HEK293 (cell line): ENCODE measurements around the gene PDE11A.

Experiments used
- CTCF ChIA-PET: fragments of 350-600 bp; formaldehyde crosslinking; extraction: SDS; loops from one replicate; lab custom pipeline; 2021; ENCODE audit warnings: antibody characterized with exemption; lab: Yijun Ruan, JAX
- POLR2A ChIA-PET: fragments of 300-600 bp; formaldehyde crosslinking; extraction: SDS; loops from one replicate; lab custom pipeline; 2020; ENCODE audit warnings: antibody characterized with exemption, inconsistent platforms; lab: Yijun Ruan, JAX
- H3K27ac ChIP-seq: fragments of 200-500 bp; sonication (Bioruptor generic); 2 replicates; pipeline ENCODE4 v1.5.1; 2014; ENCODE audit warnings: low read depth, low read length, control low read depth, inconsistent platforms; ENCODE audit errors: extremely low read depth
- H3K36me3 ChIP-seq, 2 experiments: fragments of 200-500 bp in 1 of 2; sonication (Bioruptor generic) in 1 of 2; 1 replicate in 1 of 2; 2 replicates in 1 of 2; pipeline ENCODE4 v1.5.1; 2014 to 2017; ENCODE audit warnings: inconsistent platforms in 2 of 2, low read length in 2 of 2; ENCODE audit not compliant: control insufficient read depth in 2 of 2, insufficient read depth in 1 of 2
- H3K4me1 ChIP-seq: fragments of 200-500 bp; sonication (Bioruptor generic); 2 replicates; pipeline ENCODE4 v1.5.1; 2014; ENCODE audit warnings: mild to moderate bottlenecking, low read length, inconsistent platforms; ENCODE audit not compliant: control insufficient read depth, insufficient read depth
- H3K4me3 ChIP-seq: 2 replicates; pipeline ENCODE4 v1.5.1; 2011; ENCODE audit warnings: low read depth, mild to moderate bottlenecking, control low read depth, low read length, moderate library complexity
- H3K9me3 ChIP-seq: fragments of 200-500 bp; sonication (Bioruptor generic); 2 replicates; pipeline ENCODE4 v1.5.1; 2014; ENCODE audit warnings: low read depth, low read length, inconsistent platforms; ENCODE audit not compliant: control insufficient read depth, insufficient read depth
- RBAK ChIP-seq: fragments of 450-650 bp; formaldehyde crosslinking; IDR thresholded peaks from 2 replicates; pipeline ENCODE4 v1.5.1; 2016; ENCODE audit warnings: missing biosample characterization, missing genetic modification characterization
- SALL2 ChIP-seq: fragments of 450-650 bp; formaldehyde crosslinking; IDR thresholded peaks from 2 replicates; pipeline ENCODE4 v1.5.0; 2017; ENCODE audit warnings: missing biosample characterization, mild to moderate bottlenecking, missing genetic modification characterization, borderline replicate concordance
- SETDB1 ChIP-seq: IDR thresholded peaks from one replicate; pipeline ENCODE4 v1.6.1; 2017; ENCODE audit warnings: mild to moderate bottlenecking, low read length, moderate library complexity, mixed read lengths; ENCODE audit not compliant: insufficient read length
- YY2 ChIP-seq: fragments of 450-650 bp; formaldehyde crosslinking; IDR thresholded peaks from 2 replicates; pipeline ENCODE4 v1.5.1; 2016; ENCODE audit warnings: missing biosample characterization, missing genetic modification characterization
- ZNF133 ChIP-seq: fragments of 450-650 bp; formaldehyde crosslinking; IDR thresholded peaks from 2 replicates; pipeline ENCODE4 v1.5.1; 2016; ENCODE audit warnings: missing biosample characterization, missing genetic modification characterization
- ZNF155 ChIP-seq: fragments of 450-650 bp; formaldehyde crosslinking; IDR thresholded peaks from 2 replicates; pipeline ENCODE4 v1.5.1; 2016; ENCODE audit warnings: missing biosample characterization, missing genetic modification characterization
- ZNF169 ChIP-seq: fragments of 450-650 bp; formaldehyde crosslinking; IDR thresholded peaks from 2 replicates; pipeline ENCODE4 v1.5.1; 2016; ENCODE audit warnings: missing biosample characterization, missing genetic modification characterization
- ZNF2 ChIP-seq: fragments of 450-650 bp; formaldehyde crosslinking; IDR thresholded peaks from 2 replicates; pipeline ENCODE4 v1.5.1; 2016; ENCODE audit warnings: missing biosample characterization, missing genetic modification characterization
- ZNF266 ChIP-seq: fragments of 450-650 bp; formaldehyde crosslinking; IDR thresholded peaks from 2 replicates; pipeline ENCODE4 v1.5.1; 2016; ENCODE audit warnings: missing biosample characterization, missing genetic modification characterization, low read depth
- ZNF433 ChIP-seq: fragments of 450-650 bp; formaldehyde crosslinking; IDR thresholded peaks from 2 replicates; pipeline ENCODE4 v1.5.1; 2016; ENCODE audit warnings: missing biosample characterization, missing genetic modification characterization, low read depth
- ZNF514 ChIP-seq: fragments of 450-650 bp; formaldehyde crosslinking; IDR thresholded peaks from 2 replicates; pipeline ENCODE4 v1.5.1; 2016; ENCODE audit warnings: missing biosample characterization, missing genetic modification characterization
- ZNF596 ChIP-seq: fragments of 450-650 bp; IDR thresholded peaks from 2 replicates; pipeline ENCODE4 v1.5.0; 2018; ENCODE audit warnings: missing biosample characterization, mild to moderate bottlenecking, missing genetic modification characterization, moderate library complexity
- ZNF623 ChIP-seq: fragments of 450-650 bp; formaldehyde crosslinking; IDR thresholded peaks from 2 replicates; pipeline ENCODE4 v1.5.1; 2016; ENCODE audit warnings: missing biosample characterization, missing genetic modification characterization
- ZNF658 ChIP-seq: fragments of 450-650 bp; formaldehyde crosslinking; IDR thresholded peaks from 2 replicates; pipeline ENCODE4; 2016; ENCODE audit warnings: missing biosample characterization, missing genetic modification characterization
- ZNF701 ChIP-seq: fragments of 450-650 bp; formaldehyde crosslinking; IDR thresholded peaks from 2 replicates; pipeline ENCODE4 v1.5.1; 2016; ENCODE audit warnings: missing biosample characterization, missing genetic modification characterization
- ZNF707 ChIP-seq: fragments of 450-650 bp; formaldehyde crosslinking; IDR thresholded peaks from 2 replicates; pipeline ENCODE4 v1.5.1; 2016; ENCODE audit warnings: missing biosample characterization, missing genetic modification characterization
- ZNF792 ChIP-seq: fragments of 450-650 bp; formaldehyde crosslinking; IDR thresholded peaks from 2 replicates; pipeline ENCODE4 v1.5.1; 2016; ENCODE audit warnings: missing biosample characterization, missing genetic modification characterization
- ZNF843 ChIP-seq: fragments of 450-650 bp; formaldehyde crosslinking; IDR thresholded peaks from 2 replicates; pipeline ENCODE4 v1.5.1; 2016; ENCODE audit warnings: missing biosample characterization, missing genetic modification characterization
- TF ChIP-seq, protein P1 (sequence below): fragments of 450-650 bp; formaldehyde crosslinking; IDR thresholded peaks from 2 replicates; pipeline ENCODE4; 2016; ENCODE audit warnings: missing biosample characterization, missing genetic modification characterization
- TF ChIP-seq, protein P2 (sequence below): fragments of 450-650 bp; formaldehyde crosslinking; IDR thresholded peaks from 2 replicates; pipeline ENCODE4 v1.5.1; 2016; ENCODE audit warnings: missing biosample characterization, missing genetic modification characterization
- TF ChIP-seq, protein P3 (sequence below): fragments of 450-650 bp; formaldehyde crosslinking; IDR thresholded peaks from 2 replicates; pipeline ENCODE4 v1.5.1; 2016; ENCODE audit warnings: missing biosample characterization, missing genetic modification characterization
- TF ChIP-seq, protein P4 (sequence below): fragments of 450-650 bp; formaldehyde crosslinking; IDR thresholded peaks from 2 replicates; pipeline ENCODE4 v1.5.1; 2016; ENCODE audit warnings: missing biosample characterization, missing genetic modification characterization
- TF ChIP-seq, protein P5 (sequence below): fragments of 450-650 bp; formaldehyde crosslinking; IDR thresholded peaks from 2 replicates; pipeline ENCODE4 v1.5.1; 2016; ENCODE audit warnings: missing biosample characterization, missing genetic modification characterization, borderline replicate concordance
- TF ChIP-seq, protein P6 (sequence below): fragments of 450-650 bp; formaldehyde crosslinking; optimal IDR thresholded peaks from 2 replicates; pipeline ENCODE3; 2016; ENCODE audit warnings: missing biosample characterization, mild to moderate bottlenecking, missing genetic modification characterization

PDE11A gene

DNA sequence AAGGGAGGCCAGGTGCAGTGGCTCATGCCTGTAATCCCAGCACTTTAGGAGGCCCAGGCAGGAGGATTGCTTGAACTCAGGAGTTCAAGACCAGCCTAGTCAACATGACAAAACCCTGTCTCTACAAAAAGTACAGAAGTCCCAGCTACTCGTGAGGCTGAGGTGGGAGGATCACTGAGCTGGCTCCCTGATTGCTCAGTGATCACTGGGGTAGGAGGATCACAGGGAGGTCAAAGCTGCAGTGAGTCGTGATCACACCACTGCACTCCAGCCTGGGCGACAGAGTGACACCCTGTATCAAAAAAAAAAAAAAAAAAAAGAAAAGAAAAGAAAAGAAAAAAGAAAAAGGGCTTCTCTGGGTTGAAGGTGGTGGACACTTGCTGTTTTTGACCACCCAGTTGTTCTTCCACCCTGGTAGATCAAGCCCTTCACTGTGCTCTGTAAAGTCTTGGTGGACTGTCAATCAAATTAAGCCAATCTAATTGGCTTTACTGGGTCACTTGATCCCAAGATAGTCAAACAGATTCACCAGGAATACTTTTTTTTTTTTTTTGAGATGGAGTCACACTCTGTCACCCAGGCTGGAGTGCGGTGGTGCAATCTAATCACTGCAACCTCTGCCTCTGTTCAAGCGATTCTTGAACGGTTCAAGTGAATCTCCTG lies 488.4 kb downstream of the PDE11A start:
- H3K36me3 ChIP-seq: no peaks in the 10 kb centered on the region
- no peak for TF ChIP-seq ZNF707 (tag by site-specific recombination)
- TF ChIP-seq SETDB1: no peak
- no peak for TF ChIP-seq ZNF514 (tag by site-specific recombination)
- no peak for TF ChIP-seq ZNF155 (tag by site-specific recombination)
- no peak for TF ChIP-seq ZNF792 (tag by site-specific recombination)
- no peak for TF ChIP-seq ZNF596 (tag by site-specific recombination)
- TF ChIP-seq, protein P1, sequence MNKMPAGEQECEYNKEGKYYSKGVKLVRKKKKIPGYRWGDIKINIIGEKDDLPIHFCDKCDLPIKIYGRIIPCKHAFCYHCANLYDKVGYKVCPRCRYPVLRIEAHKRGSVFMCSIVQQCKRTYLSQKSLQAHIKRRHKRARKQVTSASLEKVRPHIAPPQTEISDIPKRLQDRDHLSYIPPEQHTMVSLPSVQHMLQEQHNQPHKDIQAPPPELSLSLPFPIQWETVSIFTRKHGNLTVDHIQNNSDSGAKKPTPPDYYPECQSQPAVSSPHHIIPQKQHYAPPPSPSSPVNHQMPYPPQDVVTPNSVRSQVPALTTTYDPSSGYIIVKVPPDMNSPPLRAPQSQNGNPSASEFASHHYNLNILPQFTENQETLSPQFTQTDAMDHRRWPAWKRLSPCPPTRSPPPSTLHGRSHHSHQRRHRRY: no peak
- no peak for TF ChIP-seq ZNF433 (tag by site-specific recombination)
- no peak for TF ChIP-seq ZNF169 (tag by site-specific recombination)
- TF ChIP-seq, protein P2, sequence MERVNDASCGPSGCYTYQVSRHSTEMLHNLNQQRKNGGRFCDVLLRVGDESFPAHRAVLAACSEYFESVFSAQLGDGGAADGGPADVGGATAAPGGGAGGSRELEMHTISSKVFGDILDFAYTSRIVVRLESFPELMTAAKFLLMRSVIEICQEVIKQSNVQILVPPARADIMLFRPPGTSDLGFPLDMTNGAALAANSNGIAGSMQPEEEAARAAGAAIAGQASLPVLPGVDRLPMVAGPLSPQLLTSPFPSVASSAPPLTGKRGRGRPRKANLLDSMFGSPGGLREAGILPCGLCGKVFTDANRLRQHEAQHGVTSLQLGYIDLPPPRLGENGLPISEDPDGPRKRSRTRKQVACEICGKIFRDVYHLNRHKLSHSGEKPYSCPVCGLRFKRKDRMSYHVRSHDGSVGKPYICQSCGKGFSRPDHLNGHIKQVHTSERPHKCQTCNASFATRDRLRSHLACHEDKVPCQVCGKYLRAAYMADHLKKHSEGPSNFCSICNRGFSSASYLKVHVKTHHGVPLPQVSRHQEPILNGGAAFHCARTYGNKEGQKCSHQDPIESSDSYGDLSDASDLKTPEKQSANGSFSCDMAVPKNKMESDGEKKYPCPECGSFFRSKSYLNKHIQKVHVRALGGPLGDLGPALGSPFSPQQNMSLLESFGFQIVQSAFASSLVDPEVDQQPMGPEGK: no peak
- no peak for TF ChIP-seq YY2 (tag by site-specific recombination)
- TF ChIP-seq ZNF133: no peak
- no peak for TF ChIP-seq ZNF843
- TF ChIP-seq ZNF701 (tag by site-specific recombination): no peak
- TF ChIP-seq, protein P3, sequence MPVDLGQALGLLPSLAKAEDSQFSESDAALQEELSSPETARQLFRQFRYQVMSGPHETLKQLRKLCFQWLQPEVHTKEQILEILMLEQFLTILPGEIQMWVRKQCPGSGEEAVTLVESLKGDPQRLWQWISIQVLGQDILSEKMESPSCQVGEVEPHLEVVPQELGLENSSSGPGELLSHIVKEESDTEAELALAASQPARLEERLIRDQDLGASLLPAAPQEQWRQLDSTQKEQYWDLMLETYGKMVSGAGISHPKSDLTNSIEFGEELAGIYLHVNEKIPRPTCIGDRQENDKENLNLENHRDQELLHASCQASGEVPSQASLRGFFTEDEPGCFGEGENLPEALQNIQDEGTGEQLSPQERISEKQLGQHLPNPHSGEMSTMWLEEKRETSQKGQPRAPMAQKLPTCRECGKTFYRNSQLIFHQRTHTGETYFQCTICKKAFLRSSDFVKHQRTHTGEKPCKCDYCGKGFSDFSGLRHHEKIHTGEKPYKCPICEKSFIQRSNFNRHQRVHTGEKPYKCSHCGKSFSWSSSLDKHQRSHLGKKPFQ (tag by site-specific recombination): no peak
- TF ChIP-seq ZNF266 (tag by site-specific recombination): no peak
- TF ChIP-seq SALL2 (tag by site-specific recombination): no peak
- TF ChIP-seq, protein P4, sequence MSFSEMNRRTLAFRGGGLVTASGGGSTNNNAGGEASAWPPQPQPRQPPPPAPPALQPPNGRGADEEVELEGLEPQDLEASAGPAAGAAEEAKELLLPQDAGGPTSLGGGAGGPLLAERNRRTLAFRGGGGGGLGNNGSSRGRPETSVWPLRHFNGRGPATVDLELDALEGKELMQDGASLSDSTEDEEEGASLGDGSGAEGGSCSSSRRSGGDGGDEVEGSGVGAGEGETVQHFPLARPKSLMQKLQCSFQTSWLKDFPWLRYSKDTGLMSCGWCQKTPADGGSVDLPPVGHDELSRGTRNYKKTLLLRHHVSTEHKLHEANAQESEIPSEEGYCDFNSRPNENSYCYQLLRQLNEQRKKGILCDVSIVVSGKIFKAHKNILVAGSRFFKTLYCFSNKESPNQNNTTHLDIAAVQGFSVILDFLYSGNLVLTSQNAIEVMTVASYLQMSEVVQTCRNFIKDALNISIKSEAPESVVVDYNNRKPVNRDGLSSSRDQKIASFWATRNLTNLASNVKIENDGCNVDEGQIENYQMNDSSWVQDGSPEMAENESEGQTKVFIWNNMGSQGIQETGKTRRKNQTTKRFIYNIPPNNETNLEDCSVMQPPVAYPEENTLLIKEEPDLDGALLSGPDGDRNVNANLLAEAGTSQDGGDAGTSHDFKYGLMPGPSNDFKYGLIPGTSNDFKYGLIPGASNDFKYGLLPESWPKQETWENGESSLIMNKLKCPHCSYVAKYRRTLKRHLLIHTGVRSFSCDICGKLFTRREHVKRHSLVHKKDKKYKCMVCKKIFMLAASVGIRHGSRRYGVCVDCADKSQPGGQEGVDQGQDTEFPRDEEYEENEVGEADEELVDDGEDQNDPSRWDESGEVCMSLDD: no peak
- H3K27ac ChIP-seq: no peak overlapping the region
- no peaks in the 10 kb centered on the region for H3K9me3 ChIP-seq
- no peaks in the 10 kb centered on the region for H3K4me1 ChIP-seq
- ChIA-PET CTCF (interaction anchor here (0.6 to 2.2 kb wide), 3 partner anchors 20 to 168 kb away, joined by 3 to 7 read pairs (median 3); no protein-coding TSS in a partner anchor), POLR2A (no interaction called here)
- no peak overlapping the region for H3K4me3 ChIP-seq

DNA sequence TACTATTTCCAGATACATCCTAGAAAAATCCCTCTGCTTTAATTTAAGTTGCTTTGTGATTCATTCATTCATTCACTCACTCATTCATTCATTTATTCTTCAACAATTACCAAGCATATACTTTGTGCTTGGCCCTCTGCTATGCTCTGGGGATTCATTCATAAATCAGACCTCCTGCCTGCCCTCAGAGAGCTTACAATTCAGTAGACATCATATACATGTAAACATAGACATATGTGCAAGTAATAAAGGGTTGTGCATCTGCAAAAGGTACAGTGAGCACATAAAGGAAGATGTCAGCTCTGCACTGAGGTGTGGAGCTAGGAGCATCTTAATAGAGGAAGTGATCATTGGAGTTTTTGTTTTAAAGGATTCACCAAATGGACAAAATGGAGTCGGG lies 490.6 kb downstream of the PDE11A start:
- H3K4me3 ChIP-seq: no peak overlapping the region
- no peaks in the 10 kb centered on the region for H3K9me3 ChIP-seq
- H3K36me3 ChIP-seq: no peaks in the 10 kb centered on the region
- ChIA-PET CTCF (interaction anchor here (1.1 kb wide), 1 partner anchor 417 kb away, joined by 4 read pairs; no protein-coding TSS in a partner anchor), POLR2A (no interaction called here)
- H3K27ac ChIP-seq: no peak overlapping the region
- H3K4me1 ChIP-seq: no peaks in the 10 kb centered on the region
- TF ChIP-seq, protein P5, sequence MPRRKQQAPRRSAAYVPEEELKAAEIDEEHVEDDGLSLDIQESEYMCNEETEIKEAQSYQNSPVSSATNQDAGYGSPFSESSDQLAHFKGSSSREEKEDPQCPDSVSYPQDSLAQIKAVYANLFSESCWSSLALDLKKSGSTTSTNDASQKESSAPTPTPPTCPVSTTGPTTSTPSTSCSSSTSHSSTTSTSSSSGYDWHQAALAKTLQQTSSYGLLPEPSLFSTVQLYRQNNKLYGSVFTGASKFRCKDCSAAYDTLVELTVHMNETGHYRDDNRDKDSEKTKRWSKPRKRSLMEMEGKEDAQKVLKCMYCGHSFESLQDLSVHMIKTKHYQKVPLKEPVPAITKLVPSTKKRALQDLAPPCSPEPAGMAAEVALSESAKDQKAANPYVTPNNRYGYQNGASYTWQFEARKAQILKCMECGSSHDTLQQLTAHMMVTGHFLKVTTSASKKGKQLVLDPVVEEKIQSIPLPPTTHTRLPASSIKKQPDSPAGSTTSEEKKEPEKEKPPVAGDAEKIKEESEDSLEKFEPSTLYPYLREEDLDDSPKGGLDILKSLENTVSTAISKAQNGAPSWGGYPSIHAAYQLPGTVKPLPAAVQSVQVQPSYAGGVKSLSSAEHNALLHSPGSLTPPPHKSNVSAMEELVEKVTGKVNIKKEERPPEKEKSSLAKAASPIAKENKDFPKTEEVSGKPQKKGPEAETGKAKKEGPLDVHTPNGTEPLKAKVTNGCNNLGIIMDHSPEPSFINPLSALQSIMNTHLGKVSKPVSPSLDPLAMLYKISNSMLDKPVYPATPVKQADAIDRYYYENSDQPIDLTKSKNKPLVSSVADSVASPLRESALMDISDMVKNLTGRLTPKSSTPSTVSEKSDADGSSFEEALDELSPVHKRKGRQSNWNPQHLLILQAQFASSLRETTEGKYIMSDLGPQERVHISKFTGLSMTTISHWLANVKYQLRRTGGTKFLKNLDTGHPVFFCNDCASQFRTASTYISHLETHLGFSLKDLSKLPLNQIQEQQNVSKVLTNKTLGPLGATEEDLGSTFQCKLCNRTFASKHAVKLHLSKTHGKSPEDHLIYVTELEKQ (tag by site-specific recombination): no peak
- TF ChIP-seq RBAK (tag by site-specific recombination) (no peak), ZNF623 (tag by site-specific recombination) (no peak), ZNF2 (no peak), ZNF658 (tag by site-specific recombination) (no peak)
- TF ChIP-seq, protein P6, sequence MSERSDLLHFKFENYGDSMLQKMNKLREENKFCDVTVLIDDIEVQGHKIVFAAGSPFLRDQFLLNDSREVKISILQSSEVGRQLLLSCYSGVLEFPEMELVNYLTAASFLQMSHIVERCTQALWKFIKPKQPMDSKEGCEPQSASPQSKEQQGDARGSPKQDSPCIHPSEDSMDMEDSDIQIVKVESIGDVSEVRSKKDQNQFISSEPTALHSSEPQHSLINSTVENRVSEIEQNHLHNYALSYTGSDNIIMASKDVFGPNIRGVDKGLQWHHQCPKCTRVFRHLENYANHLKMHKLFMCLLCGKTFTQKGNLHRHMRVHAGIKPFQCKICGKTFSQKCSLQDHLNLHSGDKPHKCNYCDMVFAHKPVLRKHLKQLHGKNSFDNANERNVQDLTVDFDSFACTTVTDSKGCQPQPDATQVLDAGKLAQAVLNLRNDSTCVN (tag by site-specific recombination): no peak
